NB4 (cell line): Measurements from ENCODE around the gene ARHGEF18.

Experiments
- CTCF ChIP-seq: IDR thresholded peaks from one replicate; pipeline ENCODE4 v1.5.1; 2012; ENCODE audit warnings: low read depth, low read length
- MAX ChIP-seq: IDR thresholded peaks from 2 replicates; pipeline ENCODE4 v1.6.1; 2011; ENCODE audit warnings: low read depth, low read length

GRCh38 chr19:7328647-7329046 lies 20.1 kb upstream of the ARHGEF18 start:
- TF ChIP-seq CTCF = peak; percentile 3
- TF ChIP-seq MAX = no peak
